GM18498 (cell line): ENCODE data around the gene TMIGD1.

Experiments used
- ATAC-seq: cut with Tn5 transposase; IDR thresholded peaks from one replicate; pipeline ENCODE4 v1.9.1; 2021; ENCODE audit warnings: mild to moderate bottlenecking, moderate library complexity; ENCODE audit not compliant: unreplicated experiment

TMIGD1 gene

GRCh38 chr17:30290696-30291542 is 42.9 kb downstream of the TMIGD1 start:
- ATAC-seq: peak; percentile 46

GRCh38 chr17:30290077-30290476 is 43.8 kb downstream of the TMIGD1 start:
- ATAC-seq: no peak

- ATAC-seq: no peak
Observed at GRCh38 chr17:30279156-30279555, 54.7 kb downstream of the TMIGD1 start.

GRCh38 chr17:30278032-30278431 is 55.8 kb downstream of the TMIGD1 start:
- no peak for ATAC-seq

GRCh38 chr17:30275911-30276310 is 57.9 kb downstream of the TMIGD1 start:
- ATAC-seq: no peak

GRCh38 chr17:30274887-30275286 is 59.0 kb downstream of the TMIGD1 start:
- ATAC-seq: no peak

GRCh38 chr17:30273373-30273772 is 60.5 kb downstream of the TMIGD1 start:
- no peak for ATAC-seq

- ATAC-seq: no peak
Observed at GRCh38 chr17:30271102-30271501, 62.8 kb downstream of the TMIGD1 start.

GRCh38 chr17:30267625-30268024 is 66.2 kb downstream of the TMIGD1 start:
- no peak for ATAC-seq
